Calu3 (cell line): ENCODE measurements around the gene JMJD6. TPM values are rescaled to one million over a fixed set of nuclear protein-coding genes. Genes with fewer than 3 reads are reported as not detected.

Experiments used
- BruUV-seq: library from RNA; stranded (reverse); fragments of 400-500 nt; replicated peaks from 2 replicates; lab custom pipeline; 2021; lab: Mats Ljungman, UMichigan
- CTCF ChIA-PET: fragments of 300-600 bp; sonication (Branson Sonifier 250); formaldehyde crosslinking; loops from one replicate; lab custom pipeline; 2022; ENCODE audit warnings: antibody characterized with exemption; lab: Charles Lee
- DNase-seq: peaks from one replicate; pipeline ENCODE4 v3.0.0; 2022
- H3K27ac Mint-ChIP-seq: one replicate; pipeline ENCODE4 v1.8.0; 2022; ENCODE audit warnings: mixed read lengths; ENCODE audit not compliant: unreplicated experiment
- H3K27me3 Mint-ChIP-seq: one replicate; pipeline ENCODE4 v1.8.0; 2022; ENCODE audit warnings: mixed read lengths; ENCODE audit not compliant: unreplicated experiment
- H3K36me3 Mint-ChIP-seq: one replicate; pipeline ENCODE4 v1.8.0; 2022; ENCODE audit warnings: mild to moderate bottlenecking, moderate library complexity, mixed read lengths; ENCODE audit not compliant: insufficient read depth, unreplicated experiment
- H3K4me1 Mint-ChIP-seq: one replicate; pipeline ENCODE4 v1.8.0; 2022; ENCODE audit warnings: mild to moderate bottlenecking, low read depth, mixed read lengths; ENCODE audit not compliant: unreplicated experiment
- H3K4me3 Mint-ChIP-seq: one replicate; pipeline ENCODE4 v1.8.0; 2022; ENCODE audit warnings: mild to moderate bottlenecking, low read depth, moderate library complexity, mixed read lengths; ENCODE audit not compliant: unreplicated experiment
- H3K9me3 Mint-ChIP-seq: one replicate; pipeline ENCODE4 v1.8.0; 2022; ENCODE audit warnings: low read depth, mixed read lengths; ENCODE audit not compliant: unreplicated experiment
- CTCF ChIP-seq: fragments of 200-600 bp; IDR thresholded peaks from one replicate; pipeline ENCODE4 v1.8.0; 2022; ENCODE audit warnings: antibody characterized with exemption; ENCODE audit not compliant: unreplicated experiment
- intact Hi-C: fragments of 100-400 bp; cut with micrococcal nuclease; formaldehyde crosslinking; loops from one replicate; pipeline ENCODE4 v1.10.0; 2022; ENCODE audit not compliant: unreplicated experiment
- total RNA-seq: library from RNA; stranded (reverse); gene quantifications from 2 replicates; pipeline ENCODE4 v1.2.3, GENCODE V29; 2022

Gene JMJD6
- total RNA-seq, 1 experiment from 2014 or later = 62.1 TPM

GRCh38 chr17:76691379-76692191 lies 34.8 kb downstream of the JMJD6 start:
- Mint-ChIP-seq H3K36me3 (peaks cover 7% of the 10 kb centered on the region), H3K9me3 (no peaks in the 10 kb centered on the region), H3K4me1 (peaks cover 9% of the 10 kb centered on the region), H3K27me3 (peaks cover 25% of the 10 kb centered on the region), H3K4me3 (no peak overlapping the region), H3K27ac (no peak overlapping the region)
- CTCF ChIA-PET = interaction anchor here (1.3 kb wide), 1 partner anchor 10 kb away, joined by 4 read pairs; no protein-coding TSS in a partner anchor
- intact Hi-C loops = no loop called here
- BruUV-seq = no TSS peak
- DNase-seq = no peak
- no peak for TF ChIP-seq CTCF

- no peak for DNase-seq
- CTCF ChIA-PET = interaction anchor here (1.3 kb wide), 1 partner anchor 10 kb away, joined by 4 read pairs; no protein-coding TSS in a partner anchor
- H3K4me1 Mint-ChIP-seq = peaks cover 7% of the 10 kb centered on the region
- H3K4me3 Mint-ChIP-seq = no peak overlapping the region
- no peak overlapping the region for H3K27ac Mint-ChIP-seq
- H3K27me3 Mint-ChIP-seq = peaks cover 20% of the 10 kb centered on the region
- intact Hi-C loops = no loop called here
- peaks cover 7% of the 10 kb centered on the region for H3K36me3 Mint-ChIP-seq
- no TSS peak for BruUV-seq
- H3K9me3 Mint-ChIP-seq = no peaks in the 10 kb centered on the region
- TF ChIP-seq CTCF = no peak
Observed at GRCh38 chr17:76690596-76691280, 35.7 kb downstream of the JMJD6 start.

GRCh38 chr17:76689859-76690258 lies 36.5 kb downstream of the JMJD6 start:
- no peak for TF ChIP-seq CTCF
- H3K36me3 Mint-ChIP-seq = no peaks in the 10 kb centered on the region
- peaks cover 18% of the 10 kb centered on the region for H3K27me3 Mint-ChIP-seq
- H3K4me3 Mint-ChIP-seq = no peak overlapping the region
- intact Hi-C loops = no loop called here
- no peak for DNase-seq
- CTCF ChIA-PET = interaction anchor here (0.7 to 1.3 kb wide), 2 partner anchors 9 to 242 kb away, joined by 4 read pairs; no protein-coding TSS in a partner anchor
- H3K4me1 Mint-ChIP-seq = no peaks in the 10 kb centered on the region
- H3K9me3 Mint-ChIP-seq = no peaks in the 10 kb centered on the region
- BruUV-seq = no TSS peak
- no peak overlapping the region for H3K27ac Mint-ChIP-seq

- no peak for TF ChIP-seq CTCF
- CTCF ChIA-PET = no interaction called here
Observed at GRCh38 chr17:76688165-76688622, 38.2 kb downstream of the JMJD6 start.

More at GRCh38 chr17:76688165-76688622, 38.2 kb downstream of the JMJD6 start:
- intact Hi-C loops = no loop called here
- H3K4me1 Mint-ChIP-seq = no peaks in the 10 kb centered on the region
- H3K27ac Mint-ChIP-seq = no peak overlapping the region
- H3K9me3 Mint-ChIP-seq = no peaks in the 10 kb centered on the region
- H3K27me3 Mint-ChIP-seq = peaks cover 18% of the 10 kb centered on the region
- no peaks in the 10 kb centered on the region for H3K36me3 Mint-ChIP-seq
- BruUV-seq = no TSS peak
- DNase-seq = no peak
- H3K4me3 Mint-ChIP-seq = no peak overlapping the region
